Stimulated activated CD8-positive, alpha-beta memory T cell treated with anti-CD3 and anti-CD28 coated beads, Interleukin-15, amount 100 ng/mL, for 48 hours (primary cell): ENCODE data around the gene TBC1D12.

ENCODE experiments used
- DNase-seq, 2 donors: peaks; one replicate each; pipeline ENCODE4 v3.0.0-alpha.2; 2020; ENCODE audit warnings: low read depth in 2 of 2

Gene TBC1D12

DNA sequence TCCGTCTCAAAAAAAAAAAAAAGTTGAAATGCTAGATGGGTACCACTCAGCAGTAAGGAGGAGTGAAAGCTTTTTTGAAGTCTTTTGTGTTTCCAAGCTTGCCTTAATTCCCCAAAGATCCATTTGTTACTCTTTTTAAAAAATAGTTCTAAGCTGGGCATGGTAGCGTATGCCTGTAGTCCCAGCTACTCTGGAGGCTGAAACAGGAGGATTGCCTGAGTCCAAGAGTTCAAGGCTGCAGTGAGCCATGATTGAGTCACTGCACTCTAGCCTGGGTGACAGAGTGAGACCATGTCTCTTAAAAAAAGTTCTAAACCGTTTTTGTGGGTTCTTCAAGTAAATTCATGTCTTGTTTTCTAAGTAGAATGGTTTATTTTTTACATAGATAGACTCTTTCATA is 5.3 kb downstream of the TBC1D12 start:
- DNase-seq = no peak

- DNase-seq = no peak
Observed at GRCh38 chr10:94409021-94409657, 6.8 kb downstream of the TBC1D12 start.

GRCh38 chr10:94411304-94411703 is 9.0 kb downstream of the TBC1D12 start:
- DNase-seq = no peak

GRCh38 chr10:94412449-94412848 is 10.1 kb downstream of the TBC1D12 start:
- DNase-seq = no peak

DNA sequence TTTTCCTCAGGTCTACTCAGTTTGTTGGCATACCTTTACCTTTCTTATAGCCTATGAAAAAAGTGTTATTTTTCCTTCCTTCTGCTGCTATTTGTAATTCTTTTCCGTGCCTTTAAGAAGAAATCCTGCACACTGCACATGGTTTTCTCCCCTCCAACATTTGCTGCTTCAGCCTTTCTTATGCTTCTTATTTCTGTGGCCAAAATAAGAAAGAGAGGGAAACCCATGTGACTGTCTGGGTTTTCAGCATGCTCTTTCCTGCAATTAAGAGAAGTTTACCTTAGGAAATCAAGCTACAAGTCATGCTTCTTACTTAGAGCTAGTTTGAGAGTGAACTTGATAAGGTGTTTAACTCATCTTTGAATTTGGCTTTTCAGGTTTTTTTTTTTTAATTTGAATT is 11.0 kb downstream of the TBC1D12 start:
- no peak for DNase-seq

- DNase-seq = no peak
Observed at GRCh38 chr10:94416896-94417295, 14.6 kb downstream of the TBC1D12 start.

GRCh38 chr10:94417321-94417720 is 15.0 kb downstream of the TBC1D12 start:
- no peak for DNase-seq

GRCh38 chr10:94420516-94420915 is 18.2 kb downstream of the TBC1D12 start:
- DNase-seq = no peak

DNA sequence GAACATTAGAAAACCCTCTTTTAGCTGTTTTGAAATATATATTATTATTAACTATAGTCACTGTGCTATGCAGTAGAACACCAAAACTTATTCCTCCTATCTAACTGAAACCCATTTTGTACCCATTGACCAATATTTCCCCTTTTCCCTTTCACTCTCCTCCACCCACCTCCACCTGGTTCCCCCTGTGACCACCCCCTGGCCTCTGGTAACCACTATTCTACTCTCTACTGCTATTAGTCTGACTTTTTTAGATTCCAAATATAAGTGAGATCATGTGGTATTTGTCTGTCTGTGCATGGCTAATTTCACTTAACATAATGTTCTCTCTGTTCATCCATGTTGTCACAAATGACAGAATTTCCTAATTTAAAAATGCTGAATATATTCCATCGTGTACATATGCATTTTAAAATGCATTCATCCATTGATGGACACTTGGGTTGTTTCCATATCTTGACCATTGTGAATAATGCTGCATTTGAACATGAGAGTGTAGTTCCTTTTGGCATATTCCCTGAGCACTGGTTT is 18.7 kb downstream of the TBC1D12 start:
- DNase-seq = no peak

DNA sequence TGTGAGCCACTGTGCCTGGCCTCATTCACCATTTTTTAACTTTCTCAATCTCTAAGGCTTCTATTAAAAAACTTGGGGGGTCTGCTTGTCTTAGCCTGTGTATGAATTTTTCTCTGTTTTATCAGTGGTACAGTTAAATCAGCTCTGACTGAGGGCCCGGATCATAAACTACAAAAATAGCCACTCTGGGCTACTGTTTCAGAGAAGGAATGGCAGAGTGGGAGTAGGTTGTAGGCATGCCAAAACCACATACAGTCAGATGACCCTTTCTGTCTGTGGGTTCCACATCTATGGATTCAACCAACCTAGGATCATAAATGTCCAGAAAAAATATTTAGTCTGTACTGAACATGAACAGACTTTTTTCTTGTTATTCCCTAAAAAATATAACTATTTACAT is 21.3 kb downstream of the TBC1D12 start:
- DNase-seq = no peak

DNA sequence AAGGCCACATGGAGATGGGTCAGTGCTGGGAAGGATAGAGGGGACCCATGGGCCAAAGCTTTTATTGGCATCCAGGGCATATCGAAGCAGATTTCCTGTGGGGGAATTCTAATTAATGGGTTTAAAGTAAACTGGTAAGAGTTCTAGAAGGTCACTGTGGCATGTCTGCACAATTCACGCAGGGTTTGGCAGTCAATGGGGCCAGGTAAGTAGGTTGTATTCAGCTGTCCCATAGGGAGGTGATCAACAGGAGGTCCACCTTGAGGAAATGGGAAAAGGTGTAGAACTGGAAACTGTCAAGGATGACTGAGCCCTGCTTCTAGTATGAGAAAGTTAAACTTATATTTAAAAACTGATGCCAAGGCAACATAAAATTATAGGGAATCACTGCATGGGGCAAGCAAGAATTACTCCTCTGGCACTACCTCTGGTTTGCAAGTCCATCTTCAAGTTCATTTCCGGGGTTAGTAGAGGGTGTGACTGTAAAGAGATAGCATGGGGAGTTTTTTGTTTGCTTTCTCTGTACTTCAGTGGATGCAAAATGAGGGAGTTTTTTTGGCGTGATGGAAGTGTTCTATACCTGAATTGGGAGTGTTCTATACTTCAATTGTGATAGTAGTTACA is 22.5 kb downstream of the TBC1D12 start:
- DNase-seq = no peak

DNA sequence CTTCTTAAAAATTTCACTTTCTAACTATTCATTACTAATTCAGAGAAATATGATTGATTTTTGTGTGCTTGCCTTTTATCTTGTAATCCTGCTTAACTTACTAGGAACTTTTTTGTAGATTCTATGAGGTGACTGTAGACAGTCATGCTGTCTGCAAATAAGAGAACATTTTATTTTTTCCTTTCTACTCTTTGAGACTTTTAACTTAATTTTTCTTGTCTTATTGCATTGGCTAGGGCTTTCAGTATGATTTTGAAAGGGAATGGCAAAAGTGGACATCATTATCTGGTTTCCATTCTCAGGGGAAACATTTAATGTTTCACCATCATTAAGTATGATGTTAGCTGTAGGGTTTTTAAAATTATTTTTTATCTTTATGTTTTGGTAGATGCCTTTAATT is 23.6 kb downstream of the TBC1D12 start:
- no peak for DNase-seq

DNA sequence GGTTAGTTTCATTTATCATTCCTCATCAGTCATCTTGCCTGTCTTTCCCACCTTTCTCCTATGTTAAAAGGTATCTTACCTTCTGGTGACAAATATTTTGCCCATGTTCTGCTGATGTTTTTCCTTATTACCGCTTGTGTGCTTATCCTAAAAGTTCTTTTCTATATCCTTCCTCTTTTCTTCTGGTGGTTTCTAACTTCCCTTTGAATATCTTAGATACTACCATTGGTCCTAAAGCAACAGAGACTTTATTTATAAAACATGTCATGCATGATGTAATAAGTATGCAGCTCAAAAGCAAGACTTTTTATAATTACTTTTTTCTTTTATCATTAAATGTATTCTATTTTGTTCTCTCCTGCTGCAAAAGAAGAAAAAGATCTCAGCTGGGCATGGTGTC is 24.8 kb downstream of the TBC1D12 start:
- DNase-seq = no peak

DNA sequence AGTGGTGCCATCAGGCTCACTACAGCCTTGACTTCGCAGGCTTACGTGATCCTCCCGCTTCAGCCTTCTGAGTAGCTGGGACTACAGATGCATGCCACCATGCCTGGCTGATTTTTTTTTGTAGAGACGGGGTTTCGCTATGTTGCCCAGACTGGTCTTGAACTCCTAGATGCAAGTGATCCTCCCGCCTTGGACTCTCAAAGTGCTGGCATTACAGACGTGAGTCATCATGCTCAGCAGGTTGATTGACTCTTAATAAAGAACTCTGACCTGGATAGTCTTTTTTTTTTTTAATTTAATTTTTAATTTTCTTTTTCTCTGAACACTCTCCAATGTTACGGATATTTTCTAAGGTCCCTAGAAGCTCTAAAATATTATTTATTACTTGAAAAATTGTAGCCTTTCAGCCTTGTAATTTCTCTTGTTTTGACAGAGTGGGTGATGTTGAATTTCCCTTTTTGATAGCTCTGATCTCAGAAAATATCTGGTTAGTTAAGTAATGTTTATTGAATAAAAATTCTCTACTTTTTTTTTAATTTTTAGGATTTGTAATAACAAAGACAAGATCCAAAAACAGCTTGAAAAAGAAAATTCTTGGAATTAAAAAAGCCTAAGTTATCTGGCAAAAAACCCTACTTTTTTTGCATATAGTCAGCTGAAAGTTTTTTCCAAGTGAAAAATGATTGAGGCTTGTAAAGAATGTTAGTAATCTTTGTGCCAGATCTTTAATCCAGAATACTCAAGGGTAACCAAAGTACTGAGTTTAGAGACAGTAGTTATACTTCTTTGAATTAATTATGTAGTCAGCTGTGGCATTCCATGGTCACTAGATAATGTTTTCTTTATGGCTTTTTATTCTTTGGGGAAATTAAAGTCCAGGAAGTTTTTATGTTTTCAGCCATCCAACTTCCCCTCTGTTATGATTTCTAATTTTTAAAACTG is 26.7 kb downstream of the TBC1D12 start:
- no peak for DNase-seq

GRCh38 chr10:94430701-94431100 is 28.4 kb downstream of the TBC1D12 start:
- no peak for DNase-seq

DNA sequence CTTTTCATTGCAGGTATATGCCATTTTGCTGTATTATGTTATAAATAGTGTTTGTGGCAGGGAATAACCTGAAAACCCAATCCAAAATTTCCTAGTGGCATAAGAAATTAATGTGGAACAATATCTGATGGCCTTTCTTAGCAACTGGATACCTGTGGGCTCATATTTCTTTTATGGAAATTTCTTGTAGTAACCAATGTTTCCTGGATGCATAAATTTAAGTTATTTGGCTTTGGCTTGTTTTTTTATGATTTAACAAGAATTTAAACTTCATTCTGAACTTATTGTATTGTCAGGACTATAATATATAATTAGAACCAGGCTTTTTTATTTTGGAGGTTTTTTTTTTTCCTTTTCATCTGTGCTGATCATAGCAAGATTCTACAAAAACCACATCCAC is 30.1 kb downstream of the TBC1D12 start:
- no peak for DNase-seq

GRCh38 chr10:94439275-94439861 is 37.0 kb downstream of the TBC1D12 start:
- DNase-seq = no peak

- DNase-seq = no peak
Observed at GRCh38 chr10:94440096-94440495, 37.8 kb downstream of the TBC1D12 start.

- no peak for DNase-seq
Observed at GRCh38 chr10:94443047-94443446, 40.7 kb downstream of the TBC1D12 start.

DNA sequence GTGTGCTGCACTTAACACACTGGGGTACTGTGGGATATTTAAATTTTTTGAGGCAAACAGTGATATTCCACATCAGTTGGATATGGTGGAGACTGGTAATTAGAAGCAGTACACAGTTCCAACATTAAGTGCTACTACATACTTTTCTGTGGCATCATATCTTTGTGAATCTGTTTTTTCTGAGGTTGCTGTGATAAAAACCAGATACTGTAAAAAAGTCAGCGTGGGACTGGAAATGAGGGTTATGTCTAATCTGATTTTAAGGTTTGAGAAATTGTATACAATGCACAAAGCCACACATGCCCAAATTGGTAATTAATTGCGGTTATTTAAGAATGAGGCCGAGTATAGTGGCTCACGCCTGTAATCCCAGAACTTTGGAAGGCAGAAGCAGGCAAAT is 41.2 kb downstream of the TBC1D12 start:
- DNase-seq = no peak

- no peak for DNase-seq
Observed at GRCh38 chr10:94450782-94451181, 48.4 kb downstream of the TBC1D12 start.

- no peak for DNase-seq
Observed at GRCh38 chr10:94451883-94452519, 49.7 kb downstream of the TBC1D12 start.
